ENCODE results near the gene CUEDC1. TPM values are rescaled to one million over a fixed set of nuclear protein-coding genes. Genes with fewer than 3 reads are reported as not detected.

Gene CUEDC1
- total RNA-seq, 2 experiments from 2014 or later = 0.29 to 0.40 TPM

- Mint-ChIP-seq H3K4me1 (ENCODE audit: low read depth) (no peaks in the 10 kb centered on the region), H3K9me3 (no peaks in the 10 kb centered on the region), H3K27me3 (peaks cover 6% of the 10 kb centered on the region), H3K27ac (no peak overlapping the region), H3K4me3 (no peak overlapping the region), H3K36me3 (ENCODE audit: low read depth) (no peaks in the 10 kb centered on the region)
- intact Hi-C loops (cut with micrococcal nuclease) = no loop called here
- POLR2A ChIA-PET = interaction anchor here (1.7 kb wide), 1 partner anchor 66 kb away, joined by 5 read pairs; no protein-coding TSS in a partner anchor
- CTCF ChIA-PET = interaction anchor here (1.2 kb wide), 1 partner anchor 11 kb away, joined by 3 read pairs; no protein-coding TSS in a partner anchor
- DNase-seq (no peak), ATAC-seq (no peak)
- no peak for TF ChIP-seq CTCF (IDR thresholded peaks at IDR 0.05)
These were observed 23.6 kb downstream of the CUEDC1 start for GRCh38 chr17:57931488-57932137.

GRCh38 chr17:57930239-57930638, 25.0 kb downstream of the CUEDC1 start:
- Mint-ChIP-seq H3K4me1 (ENCODE audit: low read depth) (no peaks in the 10 kb centered on the region), H3K36me3 (ENCODE audit: low read depth) (no peaks in the 10 kb centered on the region), H3K27ac (no peak overlapping the region), H3K27me3 (peaks cover 8% of the 10 kb centered on the region), H3K9me3 (no peaks in the 10 kb centered on the region), H3K4me3 (no peak overlapping the region)
- ChIA-PET POLR2A (interaction anchor here (0.6 to 1.7 kb wide), 2 partner anchors 21 to 68 kb away, joined by 3 to 5 read pairs; no protein-coding TSS in a partner anchor), CTCF (interaction anchor here (1.2 kb wide), 1 partner anchor 38 kb away, joined by 4 read pairs; no protein-coding TSS in a partner anchor)
- intact Hi-C loops (cut with micrococcal nuclease) = no loop called here
- TF ChIP-seq CTCF (IDR thresholded peaks at IDR 0.05) = no peak
- no peak for ATAC-seq
- no peak for DNase-seq

- CTCF ChIA-PET = no interaction called here
- no peaks in the 10 kb centered on the region for H3K36me3 Mint-ChIP-seq (ENCODE audit: low read depth)
- no peak for TF ChIP-seq CTCF (IDR thresholded peaks at IDR 0.05)
These were observed 25.8 kb downstream of the CUEDC1 start for GRCh38 chr17:57929386-57929785.

GRCh38 chr17:57928928-57929327, 26.3 kb downstream of the CUEDC1 start:
- ATAC-seq = no peak
- intact Hi-C loops (cut with micrococcal nuclease) = no loop called here
- POLR2A ChIA-PET = no interaction called here
- H3K4me1 Mint-ChIP-seq (ENCODE audit: low read depth) = no peaks in the 10 kb centered on the region
- peaks cover 12% of the 10 kb centered on the region for H3K27me3 Mint-ChIP-seq
- CTCF ChIA-PET = no interaction called here
- DNase-seq = no peak
- no peaks in the 10 kb centered on the region for H3K36me3 Mint-ChIP-seq (ENCODE audit: low read depth)
- no peak overlapping the region for H3K27ac Mint-ChIP-seq
- no peak for TF ChIP-seq CTCF (IDR thresholded peaks at IDR 0.05)
- H3K4me3 Mint-ChIP-seq = no peak overlapping the region
- H3K9me3 Mint-ChIP-seq = no peaks in the 10 kb centered on the region

More at GRCh38 chr17:57929386-57929785, 25.8 kb downstream of the CUEDC1 start:
- Mint-ChIP-seq H3K4me3 (no peak overlapping the region), H3K27ac (no peak overlapping the region), H3K27me3 (peaks cover 10% of the 10 kb centered on the region), H3K9me3 (no peaks in the 10 kb centered on the region), H3K4me1 (ENCODE audit: low read depth) (no peaks in the 10 kb centered on the region)
- no peak for DNase-seq
- POLR2A ChIA-PET = no interaction called here
- no peak for ATAC-seq
- intact Hi-C loops (cut with micrococcal nuclease) = no loop called here

- CTCF ChIA-PET = interaction anchor here (1.6 kb wide), 1 partner anchor 185 kb away, joined by 3 read pairs; no protein-coding TSS in a partner anchor
- no peak overlapping the region for H3K4me3 Mint-ChIP-seq
- peaks cover 12% of the 10 kb centered on the region for H3K27me3 Mint-ChIP-seq
- H3K36me3 Mint-ChIP-seq (ENCODE audit: low read depth) = no peaks in the 10 kb centered on the region
- ATAC-seq (no peak), DNase-seq (no peak)
- no peak for TF ChIP-seq CTCF (IDR thresholded peaks at IDR 0.05)
- no peaks in the 10 kb centered on the region for H3K4me1 Mint-ChIP-seq (ENCODE audit: low read depth)
- H3K9me3 Mint-ChIP-seq = no peaks in the 10 kb centered on the region
- POLR2A ChIA-PET = no interaction called here
- intact Hi-C loops (cut with micrococcal nuclease) = no loop called here
- H3K27ac Mint-ChIP-seq = no peak overlapping the region
These were observed 28.0 kb downstream of the CUEDC1 start for GRCh38 chr17:57927048-57927723.
